Measurements from ENCODE around the gene GRPEL2.

Gene GRPEL2

GRCh38 chr5:149345147-149345891 is at the start of gene GRPEL2:
Gene GRPEL2, plus strand, starts transcription at chr5:149345499. Its CDS starts 41 bp downstream, at chr5:149345540.
- DNase-seq: peak; percentile 95

DNA sequence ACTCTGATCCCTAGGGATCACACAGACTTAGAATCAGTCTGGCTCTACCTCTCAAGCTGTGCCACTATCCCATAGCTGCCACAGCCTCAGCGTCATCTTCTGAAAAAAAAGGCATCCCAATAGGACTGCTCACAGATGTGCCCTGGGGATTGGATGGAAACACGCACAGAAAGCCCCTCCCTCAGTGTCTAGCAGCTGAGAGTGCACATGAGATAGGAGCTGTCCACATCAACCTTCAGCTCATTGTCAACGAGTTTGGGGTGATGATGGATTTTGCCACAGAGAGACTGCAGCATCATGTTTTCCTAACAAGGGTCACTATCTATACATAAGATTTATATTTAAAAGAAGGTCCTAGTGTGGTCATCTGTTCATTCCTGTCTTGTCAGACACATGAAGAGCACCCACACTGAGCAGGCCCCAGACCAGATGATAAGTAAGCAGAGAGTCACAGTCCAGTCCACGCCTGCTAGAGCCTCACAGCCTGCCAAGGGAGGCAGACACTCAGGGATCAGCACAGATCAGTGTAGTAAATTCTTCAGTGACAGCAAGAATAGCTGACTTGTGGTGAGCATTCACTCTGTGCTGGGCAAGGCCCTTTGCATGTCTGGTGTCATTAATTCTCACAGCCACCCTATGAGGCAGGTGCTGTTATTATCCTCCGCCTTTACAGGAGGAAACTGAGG is 47.8 kb upstream of the GRPEL2 start:
- no peak for DNase-seq

DNA sequence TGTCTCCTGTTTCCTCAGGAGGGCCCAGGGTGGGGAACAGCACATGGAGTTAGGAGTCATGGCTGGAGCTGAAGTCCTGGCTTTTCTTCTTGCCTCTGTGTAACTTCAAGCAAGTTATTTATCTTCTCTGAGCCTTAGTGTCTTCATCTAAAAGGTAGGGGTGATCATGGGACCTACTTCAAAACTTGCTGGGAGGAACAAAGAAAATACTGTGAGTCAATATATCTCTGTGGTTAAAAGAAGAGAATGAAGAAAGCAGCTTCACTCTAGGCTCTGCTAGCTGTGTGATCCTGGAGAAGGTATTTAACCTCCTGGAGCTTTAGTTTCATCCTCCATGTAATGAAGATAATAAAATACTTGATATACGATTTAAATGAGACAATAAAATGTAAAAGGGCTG is 47.1 kb upstream of the GRPEL2 start:
- DNase-seq: no peak

DNA sequence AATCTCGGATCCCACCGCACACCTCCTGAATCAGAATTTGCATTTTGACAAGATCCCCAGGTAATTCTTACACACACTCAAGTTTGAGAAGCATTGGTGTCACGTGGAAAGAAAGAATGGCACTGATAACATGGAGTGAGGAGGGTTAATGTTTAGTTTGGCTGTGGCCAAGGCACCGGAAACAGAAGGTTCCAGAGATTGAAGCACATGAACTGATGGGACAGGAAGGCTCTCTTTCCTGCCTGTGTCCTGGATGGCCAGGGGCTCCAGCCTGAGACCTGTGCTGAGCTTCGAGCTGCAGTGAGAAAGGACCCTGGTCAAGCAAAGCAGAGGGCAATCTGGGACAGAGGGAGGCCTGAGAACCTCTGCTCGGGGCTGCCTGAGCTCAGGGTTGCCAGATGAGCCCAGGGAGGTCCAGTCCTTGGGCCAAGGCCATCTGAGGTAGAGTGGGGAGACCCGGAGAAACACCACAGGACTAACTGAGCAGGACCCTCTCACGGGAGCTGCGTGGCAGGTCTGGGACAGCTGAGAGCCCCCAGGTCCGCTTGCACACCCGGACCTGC is 46.4 kb upstream of the GRPEL2 start:
- no peak for DNase-seq

GRCh38 chr5:149299451-149300054 is 45.7 kb upstream of the GRPEL2 start:
- no peak for DNase-seq

DNA sequence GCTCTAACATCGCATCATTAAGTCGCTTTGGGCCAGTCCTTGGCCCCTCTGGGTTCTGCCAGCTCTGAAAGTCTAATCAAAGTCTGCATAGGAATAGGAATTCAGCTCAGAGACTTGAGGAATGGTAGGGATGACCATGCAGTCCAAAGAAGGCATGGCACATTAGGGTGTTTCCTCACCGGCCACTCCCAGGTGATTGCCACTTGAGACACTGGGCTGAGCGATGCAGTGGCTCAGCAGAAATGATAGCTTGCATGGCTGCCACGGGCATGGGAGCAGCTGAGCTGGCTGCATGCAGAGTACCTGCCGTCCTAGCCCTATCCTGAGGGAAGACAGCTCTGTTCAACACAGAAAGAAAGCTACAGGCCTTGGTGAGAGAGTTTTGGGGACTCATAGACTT is 44.9 kb upstream of the GRPEL2 start:
- DNase-seq: no peak

GRCh38 chr5:149301049-149301743 is 44.1 kb upstream of the GRPEL2 start:
- no peak for DNase-seq

- DNase-seq: no peak
Observed at GRCh38 chr5:149301744-149302380, 43.4 kb upstream of the GRPEL2 start.

DNA sequence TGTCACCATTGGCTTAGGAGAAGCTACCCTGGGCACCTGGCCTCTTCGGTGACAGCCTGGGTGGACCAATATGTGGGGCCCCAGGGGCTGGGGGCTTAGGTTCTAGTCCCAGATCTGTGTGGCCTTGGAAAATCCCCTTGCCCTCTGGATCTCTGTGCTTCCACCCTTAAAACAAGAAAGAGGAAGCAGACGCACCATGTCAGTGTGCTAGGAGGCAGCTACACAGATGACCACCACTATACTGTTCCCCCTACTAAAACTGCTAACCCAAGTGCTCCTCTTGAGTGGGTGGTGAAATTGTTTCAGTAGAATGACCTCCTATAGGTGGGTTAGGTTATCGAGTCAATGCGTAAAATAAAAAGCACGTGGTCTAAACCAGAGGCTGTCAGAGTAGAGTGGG is 42.7 kb upstream of the GRPEL2 start:
- no peak for DNase-seq

DNA sequence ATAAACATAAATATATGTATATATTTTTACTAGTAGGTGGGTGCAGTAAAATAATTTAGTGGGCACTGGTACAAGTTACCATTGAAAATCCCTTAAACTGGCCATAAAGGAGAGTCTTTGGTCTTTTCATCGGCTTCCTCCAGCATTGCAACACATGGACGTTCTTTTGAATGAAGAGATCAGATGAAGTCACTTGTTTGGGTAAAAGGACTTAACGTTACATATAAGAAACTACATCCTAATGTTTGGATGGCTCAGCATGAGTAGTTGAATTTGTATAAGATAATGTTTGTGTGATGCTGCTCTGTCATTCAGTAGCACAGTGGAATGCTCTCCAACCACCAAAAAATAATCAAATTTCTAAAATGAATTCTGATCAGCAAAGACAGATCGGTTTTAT is 42.1 kb upstream of the GRPEL2 start:
- no peak for DNase-seq

- DNase-seq: no peak
Observed at GRCh38 chr5:149304195-149305078, 40.9 kb upstream of the GRPEL2 start.

GRCh38 chr5:149309354-149309753 is 35.9 kb upstream of the GRPEL2 start:
- DNase-seq: no peak

DNA sequence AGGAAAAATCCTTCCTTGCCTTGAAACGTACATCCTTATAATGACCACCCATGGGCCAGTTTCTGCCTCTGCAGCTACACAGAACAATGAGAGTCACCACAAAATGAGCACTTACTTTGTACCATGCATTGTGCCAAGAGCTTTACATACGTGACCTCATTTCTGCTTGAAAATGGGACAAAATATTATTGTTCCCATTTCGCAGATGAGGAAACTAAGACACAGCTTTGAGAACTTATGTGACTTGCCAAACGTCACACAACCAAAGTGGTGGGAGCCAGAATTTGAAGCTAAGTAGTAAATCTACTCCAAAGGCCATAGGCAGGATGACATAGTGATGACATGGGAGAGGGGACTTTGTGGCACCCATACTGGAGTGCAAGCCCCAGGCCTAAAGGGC is 34.8 kb upstream of the GRPEL2 start:
- no peak for DNase-seq

- DNase-seq: no peak
Observed at GRCh38 chr5:149310947-149311658, 34.2 kb upstream of the GRPEL2 start.

DNA sequence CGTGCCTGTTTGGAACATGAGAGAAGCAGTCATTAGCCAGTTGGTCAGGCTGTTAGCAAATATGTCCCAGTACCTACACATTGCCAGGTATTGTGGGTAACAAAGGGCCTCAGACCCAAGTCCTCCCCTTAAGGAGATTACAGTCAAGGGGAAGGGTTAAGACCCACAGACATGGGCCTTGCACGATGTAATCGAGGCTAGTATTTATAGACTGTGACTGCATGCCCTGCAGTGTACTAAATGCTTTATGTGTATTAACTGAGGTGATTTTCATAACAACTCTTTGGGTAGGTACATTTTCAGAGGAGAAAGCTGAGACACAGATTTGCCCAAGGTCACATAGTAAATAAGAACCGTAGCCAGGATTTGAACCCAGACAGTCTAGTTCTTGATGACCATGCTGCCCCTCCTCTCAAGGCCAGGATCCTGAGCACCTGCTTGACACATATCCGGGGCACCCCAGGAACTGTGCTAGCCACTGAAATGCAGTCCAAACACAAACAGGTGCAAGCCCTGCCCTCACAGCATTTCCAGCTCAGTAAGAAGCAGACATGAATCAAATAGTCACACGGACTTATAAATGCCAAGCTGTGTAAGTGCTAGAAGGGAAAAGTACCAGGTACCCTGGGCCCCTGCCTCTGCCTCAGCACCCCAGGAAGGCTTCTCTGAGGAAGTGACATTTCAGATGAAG is 32.0 kb upstream of the GRPEL2 start:
- no peak for DNase-seq

DNA sequence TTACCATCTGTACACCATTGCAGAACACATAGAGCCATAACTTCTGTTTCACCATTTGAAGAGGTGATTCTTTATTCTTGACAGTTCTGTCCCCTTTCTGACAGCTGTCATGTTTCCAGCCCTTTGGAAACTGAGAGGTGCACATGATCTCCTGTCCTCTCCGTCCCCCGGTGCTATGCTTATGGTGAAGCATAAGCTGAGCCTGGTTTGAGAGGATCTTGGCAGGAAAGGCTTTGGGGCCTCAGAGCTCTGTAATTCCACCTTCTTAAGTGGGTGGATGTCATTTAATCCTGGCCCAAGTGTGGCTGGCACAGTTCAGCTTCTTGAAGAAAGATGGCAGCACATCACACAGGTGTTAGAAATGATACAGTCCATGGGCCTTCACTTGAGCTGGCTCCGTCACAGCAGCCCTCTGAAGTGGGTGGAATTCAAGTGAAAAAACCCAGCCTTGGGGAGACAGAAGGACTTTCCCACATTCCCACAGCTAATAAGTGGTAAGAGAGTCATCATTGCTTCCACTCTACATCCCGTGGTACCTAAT is 30.7 kb upstream of the GRPEL2 start:
- DNase-seq: no peak

DNA sequence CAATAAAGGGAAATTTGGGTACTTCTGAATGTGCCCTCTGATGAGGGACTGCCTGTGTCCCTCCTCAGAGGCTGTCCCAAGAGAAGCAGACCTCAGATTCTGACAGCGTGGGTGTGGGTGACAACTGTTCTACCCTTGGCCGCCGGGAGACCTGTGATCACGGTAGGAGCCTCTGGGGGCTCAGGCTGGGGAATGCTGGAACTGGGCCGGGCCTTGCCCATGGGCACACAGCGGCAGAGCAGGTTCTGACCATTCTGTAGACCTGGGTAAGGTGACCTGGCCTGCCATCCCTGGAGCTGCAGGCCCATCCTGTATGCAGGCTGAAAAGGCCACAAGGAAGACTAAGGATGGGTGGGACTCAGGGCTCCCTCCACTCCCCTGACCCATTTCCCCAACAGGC is 29.5 kb upstream of the GRPEL2 start:
- DNase-seq: no peak

DNA sequence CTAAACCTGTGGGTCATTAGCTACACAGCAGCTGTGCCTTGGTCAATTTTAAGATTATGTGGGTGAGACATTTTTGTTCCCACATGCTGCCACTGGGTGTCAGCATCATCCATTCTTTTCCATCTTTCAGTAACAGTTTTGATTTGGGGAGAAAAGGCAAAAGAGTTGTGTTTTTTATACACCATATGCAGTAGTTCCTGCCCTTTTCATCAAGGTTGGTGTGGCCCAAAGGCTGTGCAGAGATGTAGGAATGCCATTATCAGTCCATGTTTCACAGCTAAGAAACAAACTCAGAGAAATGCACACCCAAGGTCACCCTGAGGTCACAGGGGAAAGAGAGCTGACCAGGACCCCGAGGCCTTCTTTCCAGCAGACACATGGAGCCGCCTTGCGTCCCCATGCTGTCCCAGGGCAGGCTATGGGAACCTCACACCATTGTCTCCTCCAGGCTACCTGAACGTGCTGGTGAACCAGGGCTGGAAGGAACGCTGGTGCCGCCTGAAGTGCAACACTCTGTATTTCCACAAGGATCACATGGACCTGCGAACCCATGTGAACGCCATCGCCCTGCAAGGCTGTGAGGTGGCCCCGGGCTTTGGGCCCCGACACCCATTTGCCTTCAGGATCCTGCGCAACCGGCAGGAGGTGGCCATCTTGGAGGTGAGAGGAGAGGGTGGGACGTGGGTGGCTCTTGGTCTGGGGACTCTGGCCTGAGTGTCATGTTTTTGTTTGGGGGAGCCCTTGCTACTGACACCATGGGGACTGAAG is 27.8 kb upstream of the GRPEL2 start:
- peak; percentile 26 for DNase-seq

DNA sequence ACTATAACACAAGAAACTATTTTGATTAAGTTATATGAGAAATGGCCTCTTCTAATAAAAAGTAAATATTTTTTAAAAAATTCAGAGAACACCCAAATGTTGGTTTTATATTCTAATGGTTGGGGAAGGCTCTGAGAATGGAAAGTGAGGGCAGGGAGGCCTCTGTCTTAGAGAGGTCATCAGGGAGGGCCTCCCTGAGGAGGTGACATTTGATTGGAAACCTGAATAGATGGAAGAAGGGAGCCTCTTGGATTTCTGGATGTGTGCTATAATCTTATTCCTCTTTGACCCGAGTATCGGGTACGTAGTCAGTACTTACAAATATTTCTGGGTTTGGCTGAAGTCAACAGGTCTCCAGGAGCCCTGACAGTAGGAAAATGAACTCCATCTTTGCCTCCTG is 26.1 kb upstream of the GRPEL2 start:
- DNase-seq: no peak

Data from activated naive CD4-positive, alpha-beta T cell treated with anti-CD3 and anti-CD28 coated beads, Interleukin-2, amount 50 U/mL, for 16 hours (primary cell).